NCI-H526 treated with DMSO at 0.1 percent for 48 hours (cell line): ENCODE data around the gene CYP27C1.
A peak's percentile ranks its signal among the peaks of the same experiment; 100 is the strongest.
"Not testable (repeated sequence)": the region's sequence is repeated elsewhere in the genome, so short reads cannot be mapped to it uniquely, and the experiment has no call there.

ENCODE experiments used
- DNase-seq: peaks from one replicate; lab custom pipeline; 2025; lab: John Stamatoyannopoulos, UW

Gene CYP27C1

DNA sequence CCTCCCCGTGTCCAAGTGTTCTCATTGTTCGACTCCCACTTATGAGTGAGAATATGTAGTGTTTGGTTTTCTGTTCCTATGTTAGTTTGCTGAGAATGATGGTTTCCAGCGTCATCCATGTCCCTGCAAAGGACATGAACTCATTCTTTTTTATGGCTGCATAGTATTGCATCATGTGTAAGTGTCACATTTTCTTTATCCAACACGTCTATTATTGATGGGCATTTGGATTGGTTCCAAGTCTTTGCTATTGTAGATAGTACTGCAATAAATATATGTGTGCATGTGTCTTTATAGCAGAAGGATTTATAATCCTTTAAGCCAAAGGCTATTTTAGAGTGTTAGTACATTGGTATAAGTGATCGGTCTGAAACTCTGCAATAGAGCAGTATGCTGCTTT lies 4.0 kb upstream of the CYP27C1 start:
- DNase-seq: not testable (repeated sequence)

DNA sequence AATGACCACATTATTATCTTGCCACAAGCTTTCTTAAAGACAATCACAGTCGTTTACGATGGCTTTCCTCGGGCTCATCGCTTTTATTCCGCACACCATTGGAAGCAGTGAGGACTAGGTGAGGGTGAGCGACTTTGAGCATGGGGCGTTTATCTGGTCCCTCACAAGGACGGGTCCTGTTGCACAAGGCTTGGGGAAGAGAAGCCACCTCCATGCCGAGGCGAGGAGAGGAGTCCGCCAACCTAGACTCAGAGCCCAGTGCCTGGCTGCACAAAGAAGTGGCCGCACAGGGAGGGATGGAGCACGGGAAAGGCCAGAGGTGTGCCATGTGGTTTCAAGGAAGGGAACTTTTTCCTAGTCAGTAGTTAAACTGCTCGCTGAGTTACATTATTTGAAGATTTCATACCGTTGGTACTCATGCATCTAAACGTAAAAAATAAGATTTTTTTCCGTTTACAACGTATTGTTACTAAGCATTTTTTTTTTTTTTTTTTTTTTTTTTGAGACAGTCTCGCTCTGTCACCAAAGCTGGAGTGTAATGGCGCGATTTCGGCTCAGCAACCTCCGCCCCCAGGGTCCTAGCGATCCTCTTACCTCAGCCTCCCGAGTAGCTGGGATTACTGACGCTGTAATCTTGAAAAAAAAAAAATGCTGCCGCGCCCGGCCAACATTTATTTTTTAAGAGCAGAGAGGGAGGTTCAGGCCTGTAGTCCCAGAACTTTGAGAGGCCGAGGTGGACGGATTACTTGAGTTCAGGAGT lies 849 bp upstream of the CYP27C1 start:
- no peak for DNase-seq

DNA sequence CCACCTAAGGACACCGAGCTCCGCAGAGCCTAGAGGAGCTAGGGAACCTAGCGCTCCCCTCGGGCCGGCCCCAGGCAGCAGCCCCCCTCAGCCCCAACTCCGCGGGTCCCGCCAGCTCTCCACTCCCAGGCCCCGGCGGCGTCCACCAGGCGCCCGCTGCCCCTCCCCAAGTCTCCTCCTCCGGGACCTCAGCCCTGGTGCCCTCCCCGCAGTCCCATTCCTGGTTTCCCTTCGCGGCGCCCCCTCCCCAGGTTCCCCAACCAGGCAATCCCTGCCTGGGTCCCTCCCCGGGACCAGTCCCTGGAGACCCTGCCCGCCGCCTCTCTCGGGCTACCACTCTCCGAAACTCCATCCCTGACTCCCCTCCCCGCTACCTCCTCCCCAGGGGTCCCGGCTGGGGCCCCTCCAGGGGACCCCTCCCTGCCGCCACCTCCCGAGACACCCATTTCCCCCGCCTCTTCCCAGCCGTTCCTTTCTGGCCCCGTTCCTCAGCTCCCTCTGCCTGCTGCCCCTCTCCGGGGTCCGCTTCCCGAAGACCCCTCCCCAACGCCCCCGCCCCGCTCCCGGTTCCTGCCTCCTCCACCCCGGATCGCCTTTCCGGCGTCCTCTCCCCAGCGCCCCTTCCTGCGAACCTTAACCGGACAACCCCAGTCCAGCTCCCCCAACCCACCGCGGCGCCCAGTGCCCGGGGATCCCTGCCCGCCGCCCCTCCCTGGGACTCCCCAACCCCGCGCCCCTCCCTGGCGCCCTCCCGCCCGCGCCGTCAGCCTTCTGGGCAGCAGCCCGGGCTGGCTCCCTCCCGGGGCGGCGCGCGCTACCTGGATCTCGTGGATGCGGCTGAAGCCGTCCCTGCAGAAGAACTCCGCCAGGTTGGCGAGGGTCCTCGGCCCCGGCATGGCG lies 678 bp downstream of the CYP27C1 start:
- no peak for DNase-seq

DNA sequence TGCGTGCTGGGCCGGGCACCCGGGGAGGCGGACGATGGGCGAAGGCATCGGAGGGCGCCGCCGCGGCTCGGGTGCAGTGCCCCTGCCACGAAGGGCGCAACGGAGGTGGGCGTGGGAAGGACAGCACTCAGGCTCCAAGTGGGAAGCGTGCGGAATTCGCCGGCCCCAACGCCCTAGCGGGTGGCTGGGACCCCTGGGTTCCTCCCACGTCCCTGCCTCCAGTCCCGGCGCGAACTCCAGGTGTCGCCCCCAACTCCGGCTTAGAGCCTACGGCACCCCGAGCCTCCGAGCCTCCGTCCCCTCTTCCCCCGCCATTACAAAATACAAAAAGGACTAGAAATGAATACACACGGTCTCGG lies 1.3 kb downstream of the CYP27C1 start:
- DNase-seq: no peak

DNA sequence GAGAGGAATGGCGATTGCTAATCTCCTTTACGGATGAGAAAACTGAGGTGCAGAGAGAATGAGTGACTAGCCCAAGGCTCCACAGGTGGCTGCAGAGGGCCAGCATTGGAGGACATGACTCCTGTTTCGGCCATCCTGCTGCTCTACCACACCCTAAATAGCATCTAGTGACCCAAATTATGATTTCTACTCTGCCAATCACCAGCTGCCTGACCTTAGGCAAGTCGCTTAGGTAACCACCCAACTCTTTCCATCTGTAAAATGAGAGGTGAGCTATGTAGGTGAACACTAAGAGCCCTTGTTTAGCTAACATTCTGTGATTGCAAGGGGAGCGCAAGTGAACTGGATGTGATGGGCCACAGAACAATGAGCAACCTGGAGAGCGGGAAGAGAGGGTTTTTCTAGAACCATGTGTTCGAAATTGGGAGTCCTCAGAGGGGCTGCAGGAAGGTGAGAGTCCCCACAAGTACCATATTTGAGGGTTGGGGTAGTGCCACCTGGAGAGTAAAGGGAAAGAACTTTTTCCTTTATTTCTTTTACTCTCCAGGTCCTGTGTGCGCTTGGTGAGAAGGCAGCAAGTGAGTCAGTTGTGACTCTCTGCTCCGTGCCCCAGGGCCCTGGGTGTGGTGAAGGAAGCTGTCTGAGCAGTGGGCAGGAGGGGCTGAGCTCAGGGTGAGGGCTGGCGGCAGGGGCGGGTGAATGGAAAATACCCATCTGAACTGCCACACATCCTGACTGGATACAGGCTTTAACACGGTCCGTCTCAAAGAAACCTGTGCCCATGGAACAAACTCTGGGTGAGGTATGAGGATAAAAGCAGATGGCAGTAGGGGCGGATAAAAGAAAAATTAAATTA lies 2.4 kb downstream of the CYP27C1 start:
- DNase-seq: no peak

DNA sequence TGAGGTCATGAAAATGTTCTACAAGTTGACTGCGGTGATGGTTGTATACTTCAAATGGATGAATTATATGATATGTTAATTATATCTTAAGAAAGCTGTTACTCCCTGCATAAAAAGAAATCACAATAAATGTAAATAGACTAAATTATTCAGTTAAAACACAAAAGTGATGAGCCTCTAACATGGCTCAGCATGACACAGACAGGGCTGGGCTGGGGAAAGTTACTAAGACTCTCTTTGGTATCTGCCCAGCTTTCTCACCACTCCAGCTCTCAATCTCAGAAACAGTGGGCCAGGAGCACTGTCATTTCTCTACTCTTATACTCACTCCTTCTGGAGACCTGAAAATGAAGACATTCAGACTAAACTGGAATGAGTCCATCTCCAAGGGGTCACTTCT lies 3.5 kb downstream of the CYP27C1 start:
- no peak for DNase-seq

DNA sequence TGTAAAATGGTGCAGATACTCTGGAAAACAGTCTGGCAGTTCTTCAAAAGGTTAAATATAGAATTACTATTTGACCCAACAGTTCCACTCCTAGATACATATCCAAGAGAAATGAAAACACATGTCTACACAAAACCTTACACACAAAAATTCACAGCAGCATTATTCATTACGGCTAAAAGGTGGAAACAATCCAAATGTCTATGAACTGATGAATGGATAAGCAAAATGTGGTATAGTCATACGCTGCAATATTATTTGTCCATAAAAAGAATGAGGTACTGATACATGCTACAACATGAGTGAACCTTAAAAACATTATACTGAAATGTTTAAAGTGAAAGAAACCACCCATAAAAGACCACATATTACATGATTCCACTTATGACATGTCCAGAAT lies 4.0 kb downstream of the CYP27C1 start:
- no peak for DNase-seq

DNA sequence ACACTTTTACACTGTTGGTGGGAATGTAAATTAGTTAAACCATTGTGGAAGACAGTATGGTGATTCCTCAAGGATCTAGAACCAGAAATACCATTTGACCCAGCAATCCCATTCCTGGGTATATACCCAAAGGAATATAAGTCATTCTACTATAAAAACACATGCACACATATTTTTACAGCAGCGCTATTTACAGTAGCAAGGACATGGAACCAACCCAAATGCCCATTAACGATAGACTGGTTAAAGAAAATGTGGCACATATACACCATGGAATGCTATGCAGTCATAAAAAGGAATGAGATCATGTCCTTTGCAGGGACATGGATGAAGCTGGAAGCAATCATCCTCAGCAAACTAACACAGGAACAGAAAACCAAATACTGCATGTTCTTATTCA lies 5.9 kb downstream of the CYP27C1 start:
- not testable (repeated sequence) for DNase-seq

DNA sequence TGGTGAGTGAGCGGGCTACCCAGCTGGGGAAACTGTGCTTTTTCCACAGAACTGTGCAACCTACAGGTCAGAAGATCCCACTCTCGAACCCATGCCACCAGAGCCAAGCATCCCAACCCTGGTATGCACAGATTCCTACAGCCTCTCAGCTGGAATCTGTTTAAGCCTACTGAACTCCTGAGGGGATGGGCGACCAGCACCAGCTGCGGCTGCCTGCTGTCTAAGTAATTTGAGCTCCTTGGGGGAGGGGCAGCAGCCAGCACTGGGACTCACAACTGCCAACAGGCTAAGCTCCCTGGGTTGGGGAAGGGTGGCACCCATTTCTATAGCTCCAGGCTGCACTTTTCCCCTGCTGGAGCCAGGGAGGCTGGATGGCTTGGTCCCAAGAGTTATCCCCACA lies 11.8 kb downstream of the CYP27C1 start:
- peak; percentile 63 for DNase-seq

DNA sequence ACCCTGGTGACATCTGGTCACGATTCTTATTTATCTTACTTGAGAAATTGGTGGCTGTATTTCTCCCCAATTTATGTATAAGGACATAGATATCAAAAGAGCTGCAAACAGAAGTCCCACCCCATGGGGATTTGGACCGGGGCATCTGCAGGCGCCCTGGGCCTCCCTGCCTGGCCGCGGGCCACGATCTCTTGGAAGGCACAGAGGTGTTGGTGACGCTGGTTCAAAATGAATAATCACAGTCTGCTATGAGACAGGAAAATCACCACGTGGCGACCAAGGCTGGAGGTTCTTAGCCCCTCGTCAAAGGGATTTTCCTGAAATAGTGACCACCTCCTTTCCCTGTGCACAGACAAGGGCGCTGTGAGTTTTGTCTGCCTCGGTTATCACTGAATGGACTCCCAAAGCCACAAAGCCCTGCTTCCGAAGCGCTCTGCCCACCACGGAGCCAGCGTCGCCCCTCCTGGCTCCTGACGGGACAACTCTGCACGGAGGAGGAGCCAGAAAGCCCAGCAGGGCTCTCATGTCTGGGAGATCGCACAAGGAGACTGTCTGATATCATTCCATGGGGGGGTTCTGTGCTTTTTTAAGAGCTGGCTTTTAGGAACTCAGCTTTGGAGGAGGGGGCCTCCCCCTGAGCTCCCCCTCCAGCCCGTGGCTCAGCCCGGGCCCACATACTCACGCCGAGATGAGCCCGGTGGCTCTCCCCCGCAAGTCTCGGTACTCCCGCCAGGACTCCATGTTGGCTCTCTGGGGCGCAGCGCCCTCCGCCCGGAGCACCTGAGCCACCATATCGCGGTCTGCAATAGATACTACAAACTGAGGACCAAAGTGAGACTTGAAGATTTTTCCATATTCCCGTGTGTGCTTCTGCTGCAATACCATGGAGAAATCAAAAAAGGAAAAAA lies 14.6 kb downstream of the CYP27C1 start:
- no peak for DNase-seq

DNA sequence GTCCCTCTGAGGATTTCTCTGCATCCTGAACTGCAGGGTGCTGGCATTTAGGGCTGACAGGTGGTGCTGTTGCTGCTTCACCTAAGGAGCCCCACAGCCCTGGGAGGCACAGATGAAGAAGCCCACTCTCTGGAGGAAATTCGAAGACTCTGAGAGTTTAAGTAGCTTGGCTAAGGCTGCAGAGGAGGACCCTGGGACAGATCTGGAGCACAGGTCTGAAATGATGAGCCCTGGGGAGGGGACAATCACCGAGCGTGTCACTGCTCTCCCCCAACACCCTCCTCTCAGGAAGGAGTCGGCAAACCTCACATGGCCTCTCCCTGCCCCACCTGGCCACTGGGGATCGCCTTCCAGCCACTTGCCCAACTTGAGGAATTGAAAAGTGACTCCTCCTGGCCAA lies 18.6 kb downstream of the CYP27C1 start:
- DNase-seq: no peak

DNA sequence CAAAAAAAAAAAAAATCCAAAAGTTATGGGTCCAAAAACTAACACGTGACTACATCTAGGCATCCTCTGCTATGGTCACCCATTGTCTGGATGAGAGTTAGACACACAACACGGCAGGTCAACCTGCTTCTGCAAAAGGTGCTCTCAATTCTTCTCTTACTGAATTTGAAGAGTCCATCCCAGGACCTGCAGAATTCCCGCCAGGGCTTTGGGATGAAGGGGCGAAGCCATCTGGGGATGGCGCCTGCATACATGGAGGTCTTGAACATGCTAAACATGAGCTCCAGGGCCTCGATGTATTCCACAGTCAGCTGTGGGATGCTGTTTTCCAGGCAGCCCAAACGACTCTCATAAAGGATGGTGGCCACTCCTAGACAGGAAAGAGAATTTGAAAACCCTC lies 19.1 kb downstream of the CYP27C1 start:
- DNase-seq: no peak

DNA sequence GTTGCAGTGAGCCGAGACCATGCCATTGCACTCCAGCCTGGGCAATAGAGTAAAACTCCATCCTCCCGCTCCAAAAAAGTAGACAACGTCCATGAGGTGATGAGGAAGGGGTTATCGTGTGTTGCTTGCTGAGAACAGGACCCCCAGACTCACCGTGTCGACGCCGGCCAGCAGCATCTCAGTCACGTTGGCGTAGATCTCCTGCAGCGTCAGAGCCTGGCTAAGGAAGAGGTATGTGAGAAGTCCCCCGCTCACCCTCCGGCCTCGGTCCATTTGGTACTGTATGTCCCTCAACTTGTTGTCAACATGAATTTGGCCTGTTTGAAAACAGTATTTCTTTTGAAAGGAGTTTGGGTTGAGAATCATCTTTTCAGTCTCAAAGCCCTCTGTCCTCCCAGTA lies 20.9 kb downstream of the CYP27C1 start:
- no peak for DNase-seq

DNA sequence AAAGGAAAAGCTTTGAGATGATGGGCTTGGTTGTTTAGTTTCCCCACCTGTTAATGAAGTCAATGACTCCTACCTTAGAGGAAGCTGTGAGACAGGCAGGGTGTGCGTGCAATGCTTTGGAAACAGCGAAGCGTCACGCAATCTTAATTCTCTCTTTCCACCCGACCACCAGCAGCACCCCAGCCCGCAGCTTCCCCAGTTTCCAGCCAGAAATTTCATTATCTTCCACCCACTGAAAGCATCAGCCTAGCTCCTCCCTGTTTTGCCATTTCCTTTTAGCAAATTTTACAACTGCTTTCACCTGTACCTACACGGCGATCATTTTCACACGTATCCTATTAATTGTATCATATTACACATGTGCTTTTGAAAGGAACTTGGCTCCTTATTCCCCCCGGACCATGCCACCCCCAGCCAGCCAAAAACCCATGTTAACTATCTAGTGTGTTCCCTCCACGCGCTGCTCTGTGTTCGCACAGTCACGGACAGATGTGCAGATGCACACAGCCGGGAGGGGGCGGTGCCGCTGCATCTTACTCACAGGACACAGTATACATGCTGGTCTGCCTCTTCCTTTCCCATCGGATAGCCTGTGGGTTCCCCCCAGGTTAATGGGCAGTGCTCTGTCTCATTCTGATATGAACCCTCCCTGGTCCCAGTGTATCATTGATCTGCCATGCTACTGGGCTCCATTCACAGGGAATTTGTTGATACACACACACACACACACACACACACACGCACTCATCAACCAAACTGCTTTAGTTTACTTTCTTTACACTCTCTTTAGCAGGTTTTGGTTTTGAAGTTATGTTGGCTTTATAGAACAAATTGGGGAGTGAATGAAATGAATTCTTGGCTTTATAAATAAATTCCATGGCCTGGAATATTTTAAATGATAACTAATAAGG lies 22.4 kb downstream of the CYP27C1 start:
- DNase-seq: peak; percentile 65

DNA sequence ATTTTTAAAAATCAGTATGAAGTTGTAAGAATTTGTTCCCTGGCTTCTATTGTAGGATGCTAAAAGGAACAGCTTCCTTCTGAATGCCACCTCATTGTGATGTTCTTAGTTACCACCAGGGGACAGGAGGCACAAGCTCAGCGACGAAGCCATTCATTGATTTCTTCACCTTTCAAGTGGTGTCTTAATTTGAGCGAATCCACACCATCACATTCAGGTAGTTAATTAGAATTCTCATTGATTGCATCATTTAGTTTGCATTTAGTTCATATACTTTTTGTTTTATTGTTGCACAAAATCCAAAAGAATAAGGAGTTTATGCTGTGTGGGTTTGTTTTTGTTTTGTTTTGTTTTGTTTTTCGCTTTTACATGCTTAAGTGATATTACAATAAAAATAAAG lies 23.1 kb downstream of the CYP27C1 start:
- DNase-seq: peak; percentile 29

DNA sequence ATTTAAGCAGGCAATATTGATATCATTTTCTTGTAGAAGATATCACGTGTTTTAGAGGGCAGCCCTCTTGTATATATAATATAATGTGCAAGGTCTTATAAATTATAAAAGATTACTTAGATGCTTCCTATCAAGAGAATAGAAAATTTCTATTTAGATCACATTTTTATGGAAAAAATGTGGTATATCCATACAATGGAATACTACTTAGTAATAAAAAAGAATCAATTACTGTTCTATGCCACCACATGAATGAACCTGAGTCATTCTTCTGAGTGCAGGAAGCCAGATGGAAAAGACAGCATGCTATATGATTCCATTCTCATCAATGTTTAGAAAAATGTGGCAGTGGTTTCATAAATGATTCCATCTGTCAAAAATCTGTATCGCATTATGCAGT lies 23.6 kb downstream of the CYP27C1 start:
- no peak for DNase-seq

DNA sequence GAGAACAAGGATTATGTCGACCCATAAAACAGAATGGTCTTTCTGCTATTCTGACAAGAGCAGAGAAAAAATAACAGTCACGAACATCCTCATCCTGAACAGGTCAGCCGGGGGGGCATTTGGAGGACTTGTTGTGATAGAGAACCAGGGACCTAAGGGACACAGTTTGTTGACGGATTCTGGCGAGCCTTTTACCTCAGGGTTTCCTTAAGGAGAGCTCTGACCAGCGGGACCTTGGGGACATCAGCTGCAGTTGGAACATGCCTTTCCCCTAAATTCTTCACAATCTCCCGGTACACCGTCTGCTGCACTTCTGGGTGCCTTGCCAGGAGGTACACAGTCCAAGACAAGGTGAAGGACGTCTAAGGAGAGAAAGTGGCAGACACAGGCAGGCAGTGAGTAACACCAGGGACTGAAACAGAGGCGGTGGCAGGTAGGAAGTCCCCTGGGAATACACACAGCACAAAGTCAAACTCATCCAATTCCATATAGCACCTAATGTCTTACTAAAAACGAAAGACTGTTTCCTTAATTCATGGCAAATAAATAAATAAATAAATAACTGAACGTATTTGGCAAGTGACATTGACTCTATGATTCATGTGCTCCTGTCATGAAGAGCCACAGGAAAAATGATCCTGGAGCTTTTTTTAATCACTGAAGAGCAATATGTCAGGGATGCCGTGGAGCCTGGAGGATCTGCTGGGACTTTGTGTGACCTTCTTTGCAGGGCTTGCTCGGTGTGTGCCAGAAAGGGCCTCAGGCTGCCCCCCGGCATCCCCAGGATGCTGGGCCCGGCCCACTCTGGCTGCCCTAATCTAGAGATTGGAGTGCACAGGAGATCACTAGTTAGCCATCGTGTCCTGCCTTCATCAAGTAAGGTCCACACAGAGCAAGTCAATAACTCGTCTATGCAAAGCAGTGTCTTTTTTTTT lies 24.7 kb downstream of the CYP27C1 start:
- DNase-seq: no peak

DNA sequence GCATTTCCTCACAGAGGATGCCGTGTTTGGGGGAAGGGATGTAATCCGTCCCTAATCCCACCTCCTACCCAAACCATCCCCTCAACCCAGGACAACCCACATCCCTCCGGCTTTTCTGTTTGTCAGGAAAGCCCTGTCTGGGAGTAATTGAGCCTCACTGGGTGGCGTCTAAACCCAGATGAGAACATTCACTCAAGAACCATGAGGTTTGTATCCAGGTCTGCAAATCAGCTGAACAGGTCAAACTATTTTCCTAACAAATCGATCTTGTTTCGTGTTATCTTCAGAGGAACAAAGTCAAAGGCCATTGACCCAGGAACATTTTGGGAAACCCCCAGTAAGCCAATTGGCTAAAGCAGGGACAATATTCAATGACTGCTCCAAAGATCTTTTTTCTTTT lies 25.7 kb downstream of the CYP27C1 start:
- no peak for DNase-seq

DNA sequence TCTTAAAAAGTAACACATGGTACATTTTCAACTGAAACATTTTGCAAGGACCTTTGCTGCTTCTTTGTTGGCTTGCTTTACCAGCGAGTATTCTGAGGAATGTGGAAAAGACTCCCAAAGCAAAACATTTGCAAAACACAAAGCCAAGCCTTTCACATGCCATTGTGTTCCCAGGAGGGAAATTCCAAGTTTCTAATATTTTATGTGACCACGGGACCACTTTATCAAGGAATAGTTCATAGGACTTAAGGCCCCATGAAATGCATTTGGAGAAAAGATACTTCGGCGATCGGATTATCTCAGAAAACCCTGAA lies 26.2 kb downstream of the CYP27C1 start:
- no peak for DNase-seq
